Measurements from ENCODE around the gene SEC22A.

GRCh38 chr3:123153125-123154019, 48.4 kb upstream of the SEC22A start:
- no peak for TF ChIP-seq CTCF (conservative IDR thresholded peaks at IDR 0.05; ENCODE audit: low read length)
- TF ChIP-seq EZH2phosphoT487 (IDR thresholded peaks at IDR 0.05; ENCODE audit: borderline replicate concordance) = no peak
